NCI-H1417 (cell line): ENCODE measurements around the gene PARD3.

Experiments
- DNase-seq, 3 experiments: peaks; one replicate each; lab custom pipeline; 2025; lab: John Stamatoyannopoulos, UW

Gene PARD3

DNA sequence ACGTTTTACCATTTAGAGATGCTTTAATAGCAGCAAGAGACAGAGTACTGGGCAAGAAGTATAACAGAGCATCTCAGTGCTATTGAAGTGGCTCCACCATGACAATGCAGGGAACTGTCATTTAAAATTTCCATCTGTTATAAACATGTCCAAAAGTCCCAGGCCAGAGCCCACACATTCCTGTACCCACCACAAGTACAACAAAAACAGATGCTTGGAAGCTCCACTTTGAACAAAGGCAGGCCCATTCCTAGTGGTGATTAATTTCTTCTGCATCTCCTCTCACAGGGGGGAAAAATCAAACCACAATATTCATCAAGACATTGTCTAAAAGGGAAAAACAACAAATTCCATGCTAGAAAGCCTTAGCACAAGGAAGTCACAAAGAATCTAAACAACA lies 627.9 kb downstream of the PARD3 start:
- no peak for DNase-seq

DNA sequence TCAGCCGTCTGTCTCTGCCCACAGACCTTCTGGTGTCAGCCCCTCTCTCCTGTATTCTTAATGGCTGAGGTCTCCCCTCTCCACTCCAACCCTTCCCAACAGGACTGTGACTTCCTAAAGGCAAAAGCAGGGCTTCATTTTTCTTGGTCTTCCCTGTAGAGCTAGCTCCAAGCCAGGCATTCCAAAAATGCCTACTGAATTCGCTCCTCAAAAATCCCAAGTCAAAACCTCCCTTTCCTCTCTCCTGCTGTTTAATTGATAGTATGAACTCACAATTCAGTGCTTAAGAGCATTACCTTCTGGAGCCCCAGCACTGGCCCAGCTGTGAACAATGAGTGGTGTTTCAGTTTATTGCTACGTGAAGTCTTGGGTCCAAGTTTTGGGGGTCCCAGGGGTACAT lies 628.4 kb downstream of the PARD3 start:
- DNase-seq = no peak

DNA sequence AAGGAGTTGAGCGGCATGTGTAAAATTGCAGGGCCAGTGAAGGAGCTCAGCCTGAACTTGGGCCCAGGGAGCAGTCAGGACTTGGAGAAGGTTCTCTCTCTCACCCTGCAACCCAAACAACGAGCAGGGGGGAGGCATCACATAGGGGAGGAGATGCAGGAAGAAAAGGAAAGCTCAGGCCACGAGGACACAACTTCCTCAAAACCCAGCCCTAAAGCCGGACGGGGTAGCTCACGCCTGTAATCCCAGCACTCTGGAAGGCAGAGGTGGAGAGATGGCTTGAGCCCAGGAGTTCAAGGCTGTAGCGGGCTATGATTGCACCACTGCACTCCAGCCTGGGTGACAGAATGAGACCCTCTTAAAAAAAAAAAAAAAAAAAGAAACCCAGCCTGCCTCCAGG lies 629.1 kb downstream of the PARD3 start:
- no peak for DNase-seq

DNA sequence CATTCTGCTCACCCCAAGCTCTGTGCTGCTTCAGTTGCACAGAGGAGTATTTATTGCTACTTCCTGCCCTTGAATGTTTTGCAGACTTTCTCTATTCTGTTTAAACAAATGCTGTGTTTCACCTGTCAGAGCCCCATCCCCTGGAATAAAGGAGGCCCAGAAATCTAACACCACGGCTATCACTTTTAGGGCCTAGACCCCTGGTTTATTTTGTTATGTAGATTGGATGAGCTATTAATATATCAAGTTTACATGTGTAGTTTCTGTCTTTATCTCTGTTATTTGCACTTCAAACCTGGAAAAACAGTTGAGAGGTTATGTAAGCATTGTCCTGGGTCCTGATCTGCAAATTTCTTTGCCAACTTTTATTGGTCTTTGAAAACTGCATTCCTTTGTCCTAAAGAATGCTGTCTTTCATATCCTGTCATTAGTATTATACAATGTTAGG lies 630.1 kb downstream of the PARD3 start:
- no peak for DNase-seq

- DNase-seq = no peak
Measured at GRCh38 chr10:34184397-34184796, 630.7 kb downstream of the PARD3 start.

GRCh38 chr10:34183016-34183796 lies 631.9 kb downstream of the PARD3 start:
- DNase-seq = no peak

- DNase-seq = no peak
Measured at GRCh38 chr10:34181553-34182300, 633.4 kb downstream of the PARD3 start.

GRCh38 chr10:34180749-34181148 lies 634.3 kb downstream of the PARD3 start:
- no peak for DNase-seq

DNA sequence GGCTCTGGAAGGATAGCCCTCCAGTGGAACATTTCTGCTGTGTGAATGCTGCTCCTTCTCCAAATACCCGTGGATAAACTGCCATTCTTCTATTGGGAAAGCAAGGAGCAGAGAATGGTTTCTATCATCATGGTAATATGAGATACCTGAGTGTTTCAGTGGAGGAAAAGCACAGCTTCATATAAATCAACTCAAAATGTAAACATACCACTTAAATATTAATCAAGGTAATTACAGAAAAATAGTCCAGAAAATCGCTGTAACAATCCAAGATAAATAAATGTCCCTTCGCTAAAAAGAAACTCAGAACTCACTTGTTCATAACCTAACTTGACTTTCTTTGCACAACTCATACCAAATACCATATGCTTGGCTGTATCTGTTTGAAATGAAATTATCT lies 635.8 kb downstream of the PARD3 start:
- DNase-seq = peak in 1 of 3 experiments; percentile 19

GRCh38 chr10:34178756-34179155 lies 636.3 kb downstream of the PARD3 start:
- DNase-seq = no peak

- no peak for DNase-seq
Measured at GRCh38 chr10:34178196-34178595, 636.9 kb downstream of the PARD3 start.

DNA sequence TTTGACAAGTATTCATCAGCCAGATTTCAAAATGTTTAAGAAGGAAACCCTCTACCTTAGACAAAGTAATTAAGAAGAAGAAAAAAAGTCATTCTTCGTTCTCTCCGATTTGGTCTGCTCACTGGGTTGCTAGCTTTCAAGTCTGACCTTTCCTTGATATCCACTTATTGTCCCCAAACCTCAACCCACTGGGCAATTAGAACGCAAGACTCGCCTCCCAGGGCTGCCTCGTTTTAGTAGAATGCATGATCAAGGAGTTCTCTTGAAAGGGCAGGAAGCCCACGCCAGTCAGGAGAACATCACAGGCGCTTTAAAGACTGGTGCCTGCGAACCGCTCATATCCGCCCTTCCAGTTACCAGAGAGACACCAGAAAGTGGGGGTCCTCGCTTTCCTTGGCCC lies 637.7 kb downstream of the PARD3 start:
- DNase-seq = no peak

DNA sequence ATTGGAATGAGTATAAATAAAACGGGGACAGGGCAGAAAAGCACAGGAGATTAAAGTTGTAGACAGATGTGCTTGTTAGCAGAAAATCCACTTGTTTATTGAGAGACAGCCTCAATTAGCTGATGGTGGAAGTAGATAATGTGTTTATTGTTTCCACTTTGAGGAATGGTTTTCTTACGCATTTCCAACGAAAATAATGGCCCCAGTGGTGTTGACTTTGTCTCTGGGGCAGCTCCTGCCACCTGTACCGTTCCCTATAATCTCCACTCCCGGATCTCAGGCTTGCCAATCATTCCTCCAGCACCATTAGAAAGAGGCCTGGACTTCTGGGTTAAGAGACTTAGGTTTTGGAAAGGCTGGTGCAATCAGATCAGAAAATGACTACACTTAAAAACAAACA lies 638.7 kb downstream of the PARD3 start:
- peak in 1 of 3 experiments; percentile 27 for DNase-seq

DNA sequence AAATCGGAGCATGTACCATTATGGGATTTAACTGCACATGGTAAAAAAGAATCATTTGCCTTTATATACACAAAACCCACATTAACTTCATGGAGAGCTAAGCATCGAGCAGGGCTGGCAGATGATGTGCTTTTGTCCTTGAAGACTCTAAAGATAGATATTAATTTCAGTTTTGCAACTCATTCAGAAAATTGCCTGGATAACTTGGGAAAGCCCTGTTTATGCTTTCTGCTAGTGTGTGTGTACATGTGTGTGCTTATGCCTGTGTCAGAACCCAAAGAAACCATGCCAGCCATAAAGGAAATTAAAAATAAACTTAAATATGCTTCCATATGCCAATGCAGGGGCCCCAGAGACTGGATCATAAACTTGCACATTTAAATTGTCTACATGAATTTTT lies 640.0 kb downstream of the PARD3 start:
- DNase-seq = peak in 1 of 3 experiments; percentile 15

GRCh38 chr10:34172936-34173533 lies 642.1 kb downstream of the PARD3 start:
- DNase-seq = no peak

GRCh38 chr10:34171957-34172527 lies 643.1 kb downstream of the PARD3 start:
- DNase-seq = no peak

DNA sequence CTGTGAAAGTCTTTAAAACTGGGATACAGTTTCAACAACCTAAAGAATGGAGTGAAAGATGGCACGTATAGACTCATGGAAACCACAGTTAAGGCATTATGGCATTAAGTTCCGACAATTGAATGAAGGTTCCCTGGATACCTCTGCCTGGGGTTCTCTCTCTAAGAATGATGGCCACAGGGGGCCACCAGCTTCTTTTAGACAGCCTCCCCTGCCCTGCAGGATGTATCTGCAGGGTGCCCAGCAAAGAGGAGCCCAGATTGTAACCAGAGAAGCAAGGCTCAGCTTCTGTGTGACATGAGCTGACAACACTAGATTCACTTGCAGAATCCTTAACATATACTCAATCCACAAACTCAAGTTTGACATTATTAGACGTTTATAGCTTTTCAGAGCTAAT lies 645.4 kb downstream of the PARD3 start:
- DNase-seq = no peak

DNA sequence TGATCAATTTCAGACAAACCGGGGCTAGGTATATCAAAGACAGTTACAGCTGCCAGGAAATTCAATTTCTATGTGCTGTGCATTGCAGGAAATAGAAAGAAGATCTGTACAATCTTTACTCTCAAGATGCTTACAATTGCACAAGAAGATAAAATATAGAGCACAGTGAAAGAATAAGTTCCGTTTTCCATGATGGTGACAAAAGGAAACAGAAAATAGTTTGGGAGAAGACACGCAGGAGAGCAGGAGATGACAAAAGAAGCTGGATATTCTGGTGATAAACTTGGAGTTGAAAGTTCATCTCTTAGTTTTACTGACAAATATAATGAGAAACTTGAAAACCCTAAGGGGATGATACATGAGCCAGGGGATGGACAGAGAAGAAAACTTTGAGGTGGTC lies 646.0 kb downstream of the PARD3 start:
- DNase-seq = no peak

DNA sequence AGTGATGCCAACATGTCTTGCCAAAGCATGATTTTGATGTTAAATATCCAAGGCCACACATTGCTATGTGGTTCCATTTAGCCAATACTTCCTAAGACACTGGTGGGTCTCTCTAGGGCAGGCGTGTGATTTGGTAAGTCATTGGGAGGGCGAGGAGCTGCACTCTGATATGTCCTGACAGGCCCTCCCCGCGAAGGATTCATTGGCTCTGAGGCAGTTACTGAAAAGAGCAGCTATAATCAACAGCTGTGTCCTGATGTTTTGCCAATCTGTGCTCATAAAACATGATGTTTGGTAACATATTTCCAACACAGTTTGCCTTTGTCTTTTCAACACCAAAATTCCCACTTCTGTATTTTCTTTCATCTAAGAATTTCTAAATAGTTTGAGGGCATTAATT lies 646.7 kb downstream of the PARD3 start:
- no peak for DNase-seq

GRCh38 chr10:34166823-34167222 lies 648.3 kb downstream of the PARD3 start:
- DNase-seq = no peak

GRCh38 chr10:34166354-34166753 lies 648.7 kb downstream of the PARD3 start:
- DNase-seq = no peak

DNA sequence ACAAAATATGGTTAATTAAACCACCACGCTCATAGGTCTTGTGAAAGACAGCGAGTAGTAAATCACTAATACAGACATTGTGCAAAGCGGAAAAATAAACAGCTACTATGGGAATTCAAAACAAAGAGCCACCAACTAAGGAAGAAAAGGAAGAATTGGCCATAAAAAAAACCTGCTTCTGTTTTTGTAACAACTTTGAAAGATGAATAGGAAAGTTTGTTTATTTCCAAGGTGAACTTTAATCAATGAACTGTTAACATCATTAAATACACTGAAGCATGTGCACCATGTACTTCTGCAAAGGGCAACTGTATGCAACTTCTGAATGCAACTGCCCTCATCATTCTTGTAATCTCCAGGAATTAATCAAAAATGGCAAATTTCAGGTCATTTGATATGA lies 651.1 kb downstream of the PARD3 start:
- no peak for DNase-seq
